ENCODE results near the gene BCAR3.

GRCh38 chr1:93671099-93671621 is 10.5 kb downstream of the BCAR3 start:
- TF ChIP-seq CTCF (IDR thresholded peaks at IDR 0.05), result no peak
- TF ChIP-seq POLR2A (IDR thresholded peaks at IDR 0.05), result no peak
